ENCODE results near the gene ELL2. TPM values are rescaled to one million over a fixed set of nuclear protein-coding genes. Genes with fewer than 3 reads are reported as not detected.

ELL2 gene
- total and polyA plus RNA-seq, 2 of the 13 experiments (the other 11 are each of a cell fraction or from before 2014, with no cell fraction given) = 78.9 to 97.1 TPM

- TF ChIP-seq NCOA5 (CRISPR knock-in tag; IDR thresholded peaks at IDR 0.05) (no peak), HBP1 (CRISPR knock-in tag; IDR thresholded peaks at IDR 0.05; ENCODE audit: low read depth) (no peak), HNRNPL (IDR thresholded peaks at IDR 0.05; ENCODE audit: low read depth, low read length) (no peak), ATAD3A (CRISPR knock-in tag; IDR thresholded peaks at IDR 0.05) (no peak), ZNF784 (CRISPR knock-in tag; IDR thresholded peaks at IDR 0.05; ENCODE audit: borderline replicate concordance) (no peak), NBN (conservative IDR thresholded peaks at IDR 0.05) (no peak), ZMYM3 (CRISPR knock-in tag; IDR thresholded peaks at IDR 0.05) (0 out of 2 replicates have a peak, but pooled peaks have one; percentile 18), ATF1 (CRISPR knock-in tag; IDR thresholded peaks at IDR 0.05) (no peak), SP2 (CRISPR knock-in tag; IDR thresholded peaks at IDR 0.05) (no peak), MXD1 (CRISPR knock-in tag; IDR thresholded peaks at IDR 0.05) (0 out of 2 replicates have a peak, but pooled peaks have one; percentile 21), ZNF740 (CRISPR knock-in tag; IDR thresholded peaks at IDR 0.05) (no peak), MXI1 (IDR thresholded peaks at IDR 0.05; ENCODE audit: borderline replicate concordance, low read depth, low read length) (peak; percentile 38; the same call in 1 of the 3 replicates), ZKSCAN8 (CRISPR knock-in tag; IDR thresholded peaks at IDR 0.05; ENCODE audit: borderline replicate concordance) (0 out of 2 replicates have a peak, but pooled peaks have one; percentile 46), NFKBIZ (CRISPR knock-in tag; IDR thresholded peaks at IDR 0.05) (no peak), HNRNPK (IDR thresholded peaks at IDR 0.05; ENCODE audit: low read depth, low read length, poor library complexity, severe bottlenecking) (no peak), HDAC2 (CRISPR knock-in tag; IDR thresholded peaks at IDR 0.05) (peak; percentile 38; the same call in 1 of the 2 replicates), ZNF782 (CRISPR knock-in tag; IDR thresholded peaks at IDR 0.05; ENCODE audit: borderline replicate concordance) (no peak), ZSCAN29 (CRISPR knock-in tag; conservative IDR thresholded peaks at IDR 0.05) (no peak), CSRNP2 (CRISPR knock-in tag; conservative IDR thresholded peaks at IDR 0.05; ENCODE audit: low read depth) (no peak), DDIT3 (CRISPR knock-in tag; IDR thresholded peaks at IDR 0.05) (no peak), GRHL1 (CRISPR knock-in tag; conservative IDR thresholded peaks at IDR 0.05) (no peak), ZMAT5 (CRISPR knock-in tag; IDR thresholded peaks at IDR 0.05; ENCODE audit: borderline replicate concordance, low read depth) (no peak), ZNF263 (CRISPR knock-in tag; IDR thresholded peaks at IDR 0.05) (peak; percentile 46; the same call in 1 of the 2 replicates)
These were observed 118.7 kb downstream of the ELL2 start (continued) for GRCh38 chr5:95842854-95843544.

Measured in HepG2 (cell line).